ENCODE measurements around the gene SND1.

The SND1 gene

DNA sequence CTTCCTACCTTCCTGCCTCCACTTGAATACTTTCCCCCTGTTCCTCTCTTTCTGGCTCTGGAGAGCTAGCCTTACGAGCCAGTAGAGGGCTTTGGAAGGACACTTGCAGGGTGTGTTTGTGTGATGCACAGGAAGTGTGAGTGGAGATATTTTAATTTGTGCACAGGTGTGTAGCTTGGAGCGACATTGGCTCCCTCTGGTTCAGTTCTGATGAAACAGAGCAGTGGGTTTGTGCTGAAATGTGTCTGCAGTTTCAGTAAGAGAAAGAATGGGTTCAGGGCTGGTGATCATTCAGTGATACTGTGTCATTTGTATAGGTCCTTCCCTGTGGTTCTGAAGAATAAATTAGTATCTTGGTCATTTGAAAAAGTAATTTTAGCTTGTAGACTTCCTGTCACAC lies 86.9 kb downstream of the SND1 start:
- TF ChIP-seq, protein P1, sequence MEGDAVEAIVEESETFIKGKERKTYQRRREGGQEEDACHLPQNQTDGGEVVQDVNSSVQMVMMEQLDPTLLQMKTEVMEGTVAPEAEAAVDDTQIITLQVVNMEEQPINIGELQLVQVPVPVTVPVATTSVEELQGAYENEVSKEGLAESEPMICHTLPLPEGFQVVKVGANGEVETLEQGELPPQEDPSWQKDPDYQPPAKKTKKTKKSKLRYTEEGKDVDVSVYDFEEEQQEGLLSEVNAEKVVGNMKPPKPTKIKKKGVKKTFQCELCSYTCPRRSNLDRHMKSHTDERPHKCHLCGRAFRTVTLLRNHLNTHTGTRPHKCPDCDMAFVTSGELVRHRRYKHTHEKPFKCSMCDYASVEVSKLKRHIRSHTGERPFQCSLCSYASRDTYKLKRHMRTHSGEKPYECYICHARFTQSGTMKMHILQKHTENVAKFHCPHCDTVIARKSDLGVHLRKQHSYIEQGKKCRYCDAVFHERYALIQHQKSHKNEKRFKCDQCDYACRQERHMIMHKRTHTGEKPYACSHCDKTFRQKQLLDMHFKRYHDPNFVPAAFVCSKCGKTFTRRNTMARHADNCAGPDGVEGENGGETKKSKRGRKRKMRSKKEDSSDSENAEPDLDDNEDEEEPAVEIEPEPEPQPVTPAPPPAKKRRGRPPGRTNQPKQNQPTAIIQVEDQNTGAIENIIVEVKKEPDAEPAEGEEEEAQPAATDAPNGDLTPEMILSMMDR (IDR thresholded peaks at IDR 0.05; ENCODE audit: borderline replicate concordance, control extremely low read depth, extremely low read depth, insufficient read depth, missing control alignments), result no peak
- DNase-seq (ENCODE audit: low spot score), result no peak
- in situ Hi-C loops (cut with MboI; ENCODE audit: low sequenced_read_pairs, unreplicated experiment), result no loop called here

DNA sequence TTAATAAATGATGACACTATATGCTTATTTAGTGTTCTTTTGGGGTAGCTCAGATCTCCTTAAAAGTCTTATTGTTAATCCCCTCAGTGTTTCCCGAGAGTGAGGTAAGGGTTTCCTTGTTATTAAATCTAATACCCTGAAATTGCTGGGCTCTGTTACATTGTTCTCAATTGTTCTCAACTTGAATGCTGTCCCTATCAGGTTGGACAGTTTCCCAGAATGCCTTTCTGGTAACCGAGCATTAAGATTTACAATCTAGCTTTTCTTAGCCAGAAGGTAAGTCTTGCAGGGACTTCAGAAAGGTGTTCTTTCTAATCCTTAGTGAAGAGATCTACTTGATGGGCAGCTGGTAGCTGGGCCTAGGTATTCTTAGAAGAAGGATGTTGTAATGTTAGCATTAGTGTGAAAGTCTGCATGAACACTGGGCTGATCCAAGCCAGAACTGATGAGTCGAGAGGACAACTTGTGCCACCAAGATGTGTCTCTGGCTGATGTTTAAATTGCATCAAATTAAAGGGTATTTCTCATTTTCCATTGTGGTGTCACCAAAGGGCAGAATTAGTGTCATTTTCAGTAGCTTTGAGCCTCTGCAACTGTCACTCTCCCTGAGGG lies 89.9 kb downstream of the SND1 start:
- TF ChIP-seq, protein P1 (IDR thresholded peaks at IDR 0.05; ENCODE audit: borderline replicate concordance, control extremely low read depth, extremely low read depth, insufficient read depth, missing control alignments), result no peak
- no peak for DNase-seq (ENCODE audit: low spot score)
- in situ Hi-C loops (cut with MboI; ENCODE audit: low sequenced_read_pairs, unreplicated experiment), result no loop called here

DNA sequence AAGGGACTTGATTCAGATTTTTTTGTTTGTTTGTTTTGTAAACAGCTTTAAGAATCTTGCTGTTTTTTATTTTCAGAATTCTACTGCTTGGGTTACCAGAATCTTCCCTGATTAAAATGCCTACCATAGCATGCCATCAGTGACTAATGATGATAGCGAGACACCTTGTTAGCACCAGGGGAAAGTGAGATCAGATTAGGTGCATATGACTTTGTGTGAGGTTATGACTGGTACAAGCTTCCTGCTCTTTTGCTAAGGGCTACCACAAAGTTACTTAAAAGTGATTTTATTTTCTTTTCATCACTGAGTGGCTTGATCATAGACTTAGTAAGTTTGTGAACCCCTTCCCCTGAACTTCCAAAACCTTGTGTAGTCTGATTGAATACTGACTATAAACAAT lies 93.5 kb downstream of the SND1 start:
- TF ChIP-seq, protein P1 (IDR thresholded peaks at IDR 0.05; ENCODE audit: borderline replicate concordance, control extremely low read depth, extremely low read depth, insufficient read depth, missing control alignments), result no peak
- in situ Hi-C loops (cut with MboI; ENCODE audit: low sequenced_read_pairs, unreplicated experiment), result no loop called here
- DNase-seq (ENCODE audit: low spot score), result no peak

DNA sequence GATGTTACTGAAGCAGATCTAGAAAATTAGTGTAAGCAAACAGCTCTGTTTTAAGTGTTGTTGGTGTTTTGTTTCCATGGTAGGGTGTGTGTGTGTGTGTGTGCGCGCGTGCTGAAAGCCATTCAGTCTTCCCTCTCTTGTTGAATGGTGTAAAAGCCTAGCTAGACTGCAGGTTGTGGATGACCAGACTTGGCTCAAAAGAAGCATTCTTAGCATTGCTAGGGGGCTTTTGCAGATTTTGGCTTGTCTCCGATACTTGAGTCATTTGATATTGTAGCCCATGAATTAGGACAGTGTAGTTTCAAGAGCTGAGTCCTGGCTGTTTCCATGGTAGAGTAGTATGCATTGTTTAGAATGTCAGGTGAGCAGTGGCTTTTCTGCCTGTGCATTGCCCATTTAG lies 99.1 kb downstream of the SND1 start:
- no peak for DNase-seq (ENCODE audit: low spot score)

DNA sequence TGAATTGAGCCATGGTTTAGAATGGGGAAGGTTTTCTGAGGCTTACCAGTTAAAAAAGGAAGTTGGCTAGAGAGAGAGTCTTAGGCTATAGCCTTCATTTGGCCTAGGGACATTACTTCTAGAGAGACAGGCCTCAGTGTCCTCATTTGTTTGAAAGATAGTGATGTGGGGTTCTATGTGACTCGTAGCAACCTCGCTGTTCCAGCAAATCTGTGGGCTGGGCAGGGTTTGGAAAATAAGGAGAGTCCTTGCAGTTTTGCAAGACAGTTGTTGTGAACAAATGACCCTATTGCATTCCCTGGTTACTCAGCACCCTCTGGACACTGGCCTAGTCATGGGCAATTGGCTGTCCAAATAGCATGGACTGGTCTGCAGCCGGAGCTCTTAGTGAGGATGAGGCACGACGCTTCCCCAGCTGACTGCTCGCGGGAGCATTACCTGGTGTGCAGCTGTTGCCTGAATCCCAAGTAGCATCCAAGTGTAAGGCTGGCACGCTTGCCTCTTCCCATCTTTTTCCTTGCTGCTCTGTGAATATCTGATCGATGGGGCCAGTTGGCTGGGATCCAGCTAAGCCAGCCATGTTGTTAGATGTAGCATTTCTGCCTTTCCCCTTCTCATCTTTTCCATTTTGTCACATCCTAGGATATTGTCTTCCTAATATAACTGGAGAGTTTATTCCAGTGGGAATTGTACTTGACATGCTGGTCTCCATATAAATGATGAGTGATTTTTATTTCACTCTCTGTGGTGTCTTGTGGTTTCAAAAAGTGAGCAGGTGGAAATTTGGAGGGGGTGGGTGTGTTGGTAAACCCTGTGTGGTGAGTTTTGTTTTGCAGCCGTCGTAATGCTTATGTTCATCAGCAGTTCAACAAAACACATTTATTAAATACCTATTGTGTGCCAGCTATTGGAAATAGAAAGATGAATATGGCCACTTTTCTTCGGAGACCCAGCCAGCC lies 99.8 kb downstream of the SND1 start:
- TF ChIP-seq, protein P1 (IDR thresholded peaks at IDR 0.05; ENCODE audit: borderline replicate concordance, control extremely low read depth, extremely low read depth, insufficient read depth, missing control alignments), result no peak
- DNase-seq (ENCODE audit: low spot score), result no peak
- in situ Hi-C loops (cut with MboI; ENCODE audit: low sequenced_read_pairs, unreplicated experiment), result no loop called here

More for the DNA sequence above, 99.1 kb downstream of the SND1 start:
- in situ Hi-C loops (cut with MboI; ENCODE audit: low sequenced_read_pairs, unreplicated experiment), result no loop called here
- TF ChIP-seq, protein P1 (IDR thresholded peaks at IDR 0.05; ENCODE audit: borderline replicate concordance, control extremely low read depth, extremely low read depth, insufficient read depth, missing control alignments), result no peak

DNA sequence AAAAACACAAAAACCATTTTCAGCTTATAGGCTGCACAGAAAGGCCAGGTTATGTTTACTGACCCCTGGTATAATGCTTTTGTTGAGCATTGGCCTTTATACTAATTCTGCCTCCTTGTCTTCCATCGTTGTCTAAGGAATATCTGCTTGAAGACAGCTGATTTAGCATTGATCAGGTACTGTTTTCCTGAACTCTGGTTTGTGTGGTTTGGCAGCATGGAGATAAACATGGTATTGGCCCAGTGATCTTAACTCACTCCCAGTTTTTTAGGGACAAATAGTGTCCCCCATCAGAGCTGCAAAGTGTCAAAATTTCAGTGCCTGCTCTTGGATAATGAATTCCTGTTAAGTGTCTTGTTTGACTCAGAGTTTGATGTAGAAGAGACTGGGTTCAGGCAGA lies 100.8 kb downstream of the SND1 start:
- DNase-seq (ENCODE audit: low spot score), result no peak
- TF ChIP-seq, protein P1 (IDR thresholded peaks at IDR 0.05; ENCODE audit: borderline replicate concordance, control extremely low read depth, extremely low read depth, insufficient read depth, missing control alignments), result no peak
- in situ Hi-C loops (cut with MboI; ENCODE audit: low sequenced_read_pairs, unreplicated experiment), result no loop called here

All from GM13976 (cell line).